GM10266 (cell line): ENCODE results near the gene DACT1.

ENCODE experiments used
- DNase-seq: peaks from one replicate; pipeline ENCODE4 v3.0.0; 2012; ENCODE audit errors: extremely low spot score
- CTCF ChIP-seq: IDR thresholded peaks from 2 replicates; pipeline ENCODE4 v1.5.1; 2012; ENCODE audit warnings: mild to moderate bottlenecking, low read depth; ENCODE audit not compliant: control insufficient read depth, insufficient read depth; ENCODE audit errors: missing control alignments

The DACT1 gene

GRCh38 chr14:58659846-58660245, 22.1 kb downstream of the DACT1 start:
- DNase-seq = no peak
- no peak for TF ChIP-seq CTCF

- TF ChIP-seq CTCF = no peak
- DNase-seq = no peak
Measured at GRCh38 chr14:58660407-58660806, 22.6 kb downstream of the DACT1 start.

GRCh38 chr14:58662018-58662417, 24.3 kb downstream of the DACT1 start:
- DNase-seq = no peak
- TF ChIP-seq CTCF = no peak

GRCh38 chr14:58662759-58663158, 25.0 kb downstream of the DACT1 start:
- no peak for TF ChIP-seq CTCF
- DNase-seq = no peak

GRCh38 chr14:58663494-58664111, 25.8 kb downstream of the DACT1 start:
- no peak for TF ChIP-seq CTCF
- DNase-seq = no peak

GRCh38 chr14:58665773-58666500, 28.2 kb downstream of the DACT1 start:
- no peak for TF ChIP-seq CTCF
- no peak for DNase-seq

GRCh38 chr14:58666737-58667136, 29.0 kb downstream of the DACT1 start:
- TF ChIP-seq CTCF = no peak

More at GRCh38 chr14:58666737-58667136, 29.0 kb downstream of the DACT1 start:
- no peak for DNase-seq
